Suppressor macrophage treated with lipopolysaccharide for 4 hours (primary cell): Measurements from ENCODE around the gene CTXND1.
A peak's percentile ranks its signal among the peaks of the same experiment; 100 is the strongest.

ENCODE experiments used
- DNase-seq: peaks from one replicate; pipeline ENCODE4 v3.0.0-alpha.2; 2020

Gene CTXND1

GRCh38 chr15:80179025-80179759, 72.8 kb downstream of the CTXND1 start:
- DNase-seq = peak; percentile 76

GRCh38 chr15:80177156-80177555, 74.9 kb downstream of the CTXND1 start:
- DNase-seq = peak; percentile 83

- DNase-seq = no peak
These were observed 75.6 kb downstream of the CTXND1 start for GRCh38 chr15:80176443-80176842.

GRCh38 chr15:80175436-80175835, 76.6 kb downstream of the CTXND1 start:
- DNase-seq = no peak

GRCh38 chr15:80174017-80174746, 77.8 kb downstream of the CTXND1 start:
- DNase-seq = no peak

- DNase-seq = peak; percentile 57
These were observed 78.8 kb downstream of the CTXND1 start for GRCh38 chr15:80173022-80173759.

- no peak for DNase-seq
These were observed 79.6 kb downstream of the CTXND1 start for GRCh38 chr15:80172401-80172800.

- DNase-seq = no peak
These were observed 80.2 kb downstream of the CTXND1 start for GRCh38 chr15:80171787-80172186.

GRCh38 chr15:80170596-80170995, 81.4 kb downstream of the CTXND1 start:
- DNase-seq = no peak

- no peak for DNase-seq
These were observed 82.2 kb downstream of the CTXND1 start for GRCh38 chr15:80169768-80170357.

GRCh38 chr15:80168421-80168820, 83.6 kb downstream of the CTXND1 start:
- no peak for DNase-seq

GRCh38 chr15:80167936-80168335, 84.1 kb downstream of the CTXND1 start:
- no peak for DNase-seq

GRCh38 chr15:80163897-80164296, 88.1 kb downstream of the CTXND1 start:
- DNase-seq = no peak

- DNase-seq = no peak
These were observed 88.8 kb downstream of the CTXND1 start for GRCh38 chr15:80163217-80163616.

GRCh38 chr15:80162059-80162554, 89.9 kb downstream of the CTXND1 start:
- DNase-seq = no peak

- no peak for DNase-seq
These were observed 90.5 kb downstream of the CTXND1 start for GRCh38 chr15:80161468-80162016.

GRCh38 chr15:80160570-80161156, 91.3 kb downstream of the CTXND1 start:
- peak; percentile 90 for DNase-seq

GRCh38 chr15:80159811-80160569, 92.0 kb downstream of the CTXND1 start:
- no peak for DNase-seq

GRCh38 chr15:80159301-80159700, 92.7 kb downstream of the CTXND1 start:
- no peak for DNase-seq

GRCh38 chr15:80157215-80157614, 94.8 kb downstream of the CTXND1 start:
- no peak for DNase-seq

GRCh38 chr15:80156176-80156720, 95.8 kb downstream of the CTXND1 start:
- DNase-seq = no peak
